ENCODE measurements around the gene CACNB3. TPM values are rescaled to one million over a fixed set of nuclear protein-coding genes. Genes with fewer than 3 reads are reported as not detected.

CACNB3 gene
- total and polyA plus RNA-seq, 2 of the 8 experiments (the other 6 are each of a cell fraction or from before 2014, with no cell fraction given), result 12.5 to 16.0 TPM

DNA sequence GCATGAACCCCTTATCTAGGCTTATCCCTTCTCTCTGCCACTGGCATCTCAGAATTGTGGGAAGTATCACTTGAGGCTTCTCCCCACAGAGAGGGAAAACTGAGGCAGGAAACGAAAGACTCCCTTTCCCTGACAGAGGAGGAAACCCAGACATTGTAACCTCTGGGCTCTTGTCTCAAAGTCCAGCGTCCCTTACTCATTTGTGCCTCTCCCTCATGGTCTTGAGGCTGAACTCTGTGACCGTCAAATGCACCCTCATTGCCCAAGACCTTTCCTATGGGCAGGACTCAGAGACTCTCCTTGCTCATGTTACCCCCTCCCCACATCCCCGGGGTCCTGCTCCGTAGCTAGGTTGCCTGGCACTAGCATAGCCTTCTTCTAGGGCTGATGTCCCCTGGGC is 3.8 kb downstream of the CACNB3 start (continued):
- TF ChIP-seq EGR1 (IDR thresholded peaks at IDR 0.05; ENCODE audit: borderline replicate concordance, low read depth, low read length) (no peak), POU5F1 (IDR thresholded peaks at IDR 0.05; ENCODE audit: low read depth, low read length) (no peak)
- TF ChIP-seq, protein P1, sequence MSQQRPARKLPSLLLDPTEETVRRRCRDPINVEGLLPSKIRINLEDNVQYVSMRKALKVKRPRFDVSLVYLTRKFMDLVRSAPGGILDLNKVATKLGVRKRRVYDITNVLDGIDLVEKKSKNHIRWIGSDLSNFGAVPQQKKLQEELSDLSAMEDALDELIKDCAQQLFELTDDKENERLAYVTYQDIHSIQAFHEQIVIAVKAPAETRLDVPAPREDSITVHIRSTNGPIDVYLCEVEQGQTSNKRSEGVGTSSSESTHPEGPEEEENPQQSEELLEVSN (IDR thresholded peaks at IDR 0.05), result no peak

Measured in H1 (cell line).